GM12873 (cell line): ENCODE data around the gene RAB8A.

ENCODE experiments used
- CTCF ChIP-seq: IDR thresholded peaks from 2 replicates; pipeline ENCODE4 v1.5.1; 2012; ENCODE audit warnings: low read depth, mild to moderate bottlenecking, moderate library complexity, low read length, control low read depth; ENCODE audit not compliant: insufficient read depth; ENCODE audit errors: missing control alignments

The RAB8A gene

GRCh38 chr19:16141043-16141442 lies 29.4 kb downstream of the RAB8A start:
- TF ChIP-seq CTCF = peak; percentile 40

GRCh38 chr19:16142032-16142580 lies 30.4 kb downstream of the RAB8A start:
- no peak for TF ChIP-seq CTCF

- no peak for TF ChIP-seq CTCF
Measured at GRCh38 chr19:16143399-16144215, 31.9 kb downstream of the RAB8A start, which contains the start of gene HSH2D. HSH2D (plus strand) TSS chr19:16143685; CDS start chr19:16148751, 5,066 bp downstream.

- no peak for TF ChIP-seq CTCF
Measured at GRCh38 chr19:16144216-16144581, 32.5 kb downstream of the RAB8A start.

GRCh38 chr19:16146112-16146511 lies 34.4 kb downstream of the RAB8A start:
- no peak for TF ChIP-seq CTCF

- TF ChIP-seq CTCF = no peak
Measured at GRCh38 chr19:16148443-16149229, 36.9 kb downstream of the RAB8A start.
